Measurements from ENCODE around the gene KAZN.

KAZN gene

GRCh38 chr1:15022048-15022447 lies 423.6 kb downstream of the KAZN start:
- TF ChIP-seq, protein P1, sequence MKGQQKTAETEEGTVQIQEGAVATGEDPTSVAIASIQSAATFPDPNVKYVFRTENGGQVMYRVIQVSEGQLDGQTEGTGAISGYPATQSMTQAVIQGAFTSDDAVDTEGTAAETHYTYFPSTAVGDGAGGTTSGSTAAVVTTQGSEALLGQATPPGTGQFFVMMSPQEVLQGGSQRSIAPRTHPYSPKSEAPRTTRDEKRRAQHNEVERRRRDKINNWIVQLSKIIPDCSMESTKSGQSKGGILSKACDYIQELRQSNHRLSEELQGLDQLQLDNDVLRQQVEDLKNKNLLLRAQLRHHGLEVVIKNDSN (IDR thresholded peaks at IDR 0.05): no peak
- TF ChIP-seq CREB1 (IDR thresholded peaks at IDR 0.05; ENCODE audit: low read depth) (no peak), TCF12 (IDR thresholded peaks at IDR 0.05; ENCODE audit: low read depth) (no peak)

GRCh38 chr1:15023205-15023604 lies 424.7 kb downstream of the KAZN start:
- TF ChIP-seq, protein P2, sequence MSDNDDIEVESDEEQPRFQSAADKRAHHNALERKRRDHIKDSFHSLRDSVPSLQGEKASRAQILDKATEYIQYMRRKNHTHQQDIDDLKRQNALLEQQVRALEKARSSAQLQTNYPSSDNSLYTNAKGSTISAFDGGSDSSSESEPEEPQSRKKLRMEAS (IDR thresholded peaks at IDR 0.05): 0 out of 2 replicates have a peak, but pooled peaks have one; percentile 18
- TF ChIP-seq TEAD4 (IDR thresholded peaks at IDR 0.05) (no peak), EP300 (IDR thresholded peaks at IDR 0.05; ENCODE audit: borderline replicate concordance) (no peak), RAD21 (IDR thresholded peaks at IDR 0.05; ENCODE audit: low read depth) (no peak)
- TF ChIP-seq, protein P1 (IDR thresholded peaks at IDR 0.05): peak; percentile 11; the same call in 1 of the 2 replicates

GRCh38 chr1:15023976-15024375 lies 425.5 kb downstream of the KAZN start:
- no peak for TF ChIP-seq CEBPB (IDR thresholded peaks at IDR 0.05)
- no peak for TF ChIP-seq ZBTB7A (IDR thresholded peaks at IDR 0.05; ENCODE audit: low read depth)
- TF ChIP-seq, protein P1 (IDR thresholded peaks at IDR 0.05): no peak

DNA sequence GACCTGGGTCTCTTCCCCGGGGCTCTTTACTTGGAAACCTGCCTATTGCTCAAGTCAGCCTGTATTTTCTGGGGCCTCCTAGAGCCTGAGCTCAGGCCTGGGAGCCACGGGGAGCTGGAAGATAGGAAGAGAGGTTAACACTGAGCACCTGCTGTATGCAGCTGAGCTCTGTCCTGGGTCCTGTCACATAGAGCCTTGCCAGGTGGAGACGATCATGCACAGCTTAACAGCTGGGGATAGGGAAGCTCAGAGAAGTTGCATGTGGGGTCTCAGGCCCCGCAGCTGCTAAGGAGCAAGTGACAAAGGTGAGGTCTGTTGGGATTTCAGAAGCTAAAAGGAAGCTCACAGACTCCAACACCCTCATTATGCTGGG lies 427.6 kb downstream of the KAZN start:
- TF ChIP-seq TEAD4 (IDR thresholded peaks at IDR 0.05) (no peak), EGR1 (IDR thresholded peaks at IDR 0.05) (no peak), NFIC (IDR thresholded peaks at IDR 0.05) (no peak), REST (IDR thresholded peaks at IDR 0.05; ENCODE audit: low read depth) (peak; percentile 57)

DNA sequence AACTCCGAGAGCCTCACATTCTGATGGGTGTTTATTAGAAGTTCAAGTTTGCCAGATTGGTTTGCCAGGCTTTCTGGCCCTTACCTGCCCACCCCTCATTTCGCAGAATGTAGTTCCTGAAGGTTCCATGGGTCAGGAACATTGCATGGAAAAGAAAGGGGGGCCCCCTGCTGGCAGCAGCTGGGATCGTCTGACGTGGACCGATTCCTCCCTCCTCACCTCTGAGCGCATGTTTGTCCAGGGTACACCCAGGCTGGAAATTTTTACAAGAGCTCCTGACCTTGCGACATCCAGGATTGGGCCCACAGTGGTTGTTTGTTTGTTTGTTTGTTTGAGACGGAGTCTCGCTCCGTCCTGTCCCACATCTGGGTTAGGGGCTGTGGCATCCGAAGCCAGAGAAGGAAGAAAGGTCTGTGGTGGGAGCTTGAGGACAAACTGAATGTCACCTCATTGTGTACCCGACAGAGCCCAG lies 429.1 kb downstream of the KAZN start:
- TF ChIP-seq YY1 (IDR thresholded peaks at IDR 0.05; ENCODE audit: low read depth): no peak
- no peak; the same call in 1 of the 2 replicates for TF ChIP-seq CEBPB (IDR thresholded peaks at IDR 0.05)
- TF ChIP-seq NFIC (IDR thresholded peaks at IDR 0.05): no peak
- no peak for TF ChIP-seq EP300 (IDR thresholded peaks at IDR 0.05; ENCODE audit: borderline replicate concordance)
- no peak for TF ChIP-seq ZBTB7A (IDR thresholded peaks at IDR 0.05; ENCODE audit: low read depth)
- TF ChIP-seq RAD21 (IDR thresholded peaks at IDR 0.05; ENCODE audit: low read depth): peak; percentile 82
- no peak for TF ChIP-seq TCF12 (IDR thresholded peaks at IDR 0.05; ENCODE audit: low read depth)

DNA sequence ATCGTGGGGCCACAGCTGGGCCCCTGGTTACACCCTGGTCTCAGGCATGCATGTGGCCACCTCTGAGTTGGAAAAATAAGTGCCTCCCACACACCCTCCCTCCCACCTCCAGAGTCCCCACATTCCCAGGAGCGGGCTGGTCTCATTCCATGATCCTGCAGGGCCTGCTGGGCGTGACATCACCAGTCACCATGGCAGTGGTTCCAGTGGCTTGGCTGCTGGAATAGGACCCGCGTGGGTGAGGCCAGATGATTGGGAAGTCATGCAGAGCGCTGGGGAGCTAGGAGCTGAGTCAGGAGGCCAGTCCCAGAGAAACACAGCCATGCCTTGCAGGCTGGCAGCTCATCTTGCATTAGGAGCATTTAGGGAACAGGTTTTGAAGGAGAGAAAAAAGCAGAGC lies 429.6 kb downstream of the KAZN start:
- TF ChIP-seq, protein P1 (IDR thresholded peaks at IDR 0.05): peak; percentile 56
- TF ChIP-seq CEBPB (IDR thresholded peaks at IDR 0.05) (no peak; the same call in 1 of the 2 replicates), TEAD4 (IDR thresholded peaks at IDR 0.05) (peak; percentile 98), EGR1 (IDR thresholded peaks at IDR 0.05) (peak; percentile 94), TAF1 (IDR thresholded peaks at IDR 0.05; ENCODE audit: low read depth) (no peak), EP300 (IDR thresholded peaks at IDR 0.05; ENCODE audit: borderline replicate concordance) (peak; percentile 98), RAD21 (IDR thresholded peaks at IDR 0.05; ENCODE audit: low read depth) (peak; percentile 22; the same call in 1 of the 2 replicates), YY1 (IDR thresholded peaks at IDR 0.05; ENCODE audit: low read depth) (peak; percentile 18; the same call in 1 of the 2 replicates), REST (IDR thresholded peaks at IDR 0.05; ENCODE audit: low read depth) (no peak), TCF12 (IDR thresholded peaks at IDR 0.05; ENCODE audit: low read depth) (peak; percentile 98), ZBTB7A (IDR thresholded peaks at IDR 0.05; ENCODE audit: low read depth) (no peak), CREB1 (IDR thresholded peaks at IDR 0.05; ENCODE audit: low read depth) (peak; percentile 69), NFIC (IDR thresholded peaks at IDR 0.05) (peak; percentile 89), FOXM1 (IDR thresholded peaks at IDR 0.05; ENCODE audit: borderline replicate concordance, low read depth) (peak; percentile 89)
- TF ChIP-seq, protein P2 (IDR thresholded peaks at IDR 0.05): peak; percentile 91
